ENCODE data around the gene GABARAP. TPM values are rescaled to one million over a fixed set of nuclear protein-coding genes. Genes with fewer than 3 reads are reported as not detected.
A peak's percentile ranks its signal among the peaks of the same experiment; 100 is the strongest.

Gene GABARAP
- total RNA-seq, 1 donor: 396 TPM

DNA sequence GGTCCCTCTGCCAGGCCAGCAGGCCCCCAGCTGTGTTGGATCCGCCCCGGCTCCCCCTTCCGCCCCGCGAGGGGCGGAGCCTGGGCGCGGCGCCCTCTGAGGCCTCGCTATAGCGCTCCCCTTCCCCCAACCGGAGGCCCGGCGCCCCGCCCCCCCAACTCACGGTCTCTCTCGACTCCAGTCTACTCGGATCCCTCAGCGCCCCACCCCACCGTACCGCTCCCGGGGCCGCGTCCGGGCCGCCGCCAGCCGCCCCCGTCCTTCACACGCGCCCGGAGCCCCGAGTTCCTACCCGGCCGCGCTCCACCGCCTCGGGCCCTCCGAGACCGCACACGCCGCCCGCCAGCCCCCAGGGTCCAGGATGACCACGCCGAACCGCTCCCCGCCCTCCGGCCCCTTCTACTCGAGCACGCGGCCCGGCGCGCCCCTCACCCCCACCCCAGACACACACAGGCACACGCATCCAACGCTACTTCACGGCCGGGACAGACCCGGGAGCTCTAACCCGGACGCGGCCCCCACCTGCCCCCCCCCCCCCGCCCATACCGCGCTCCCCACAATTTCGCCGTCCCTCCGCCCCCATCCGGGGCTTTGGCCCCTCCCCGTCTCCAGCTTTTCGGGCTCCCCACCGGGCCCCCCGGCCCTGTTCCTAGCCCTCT is 4.4 kb downstream of the GABARAP start:
- Histone ChIP-seq H3K4me3 (ENCODE audit: low read length) (peak overlapping the region; percentile 100), H3K4me1 (ENCODE audit: insufficient read depth, low read length) (peaks cover 63% of the 10 kb centered on the region)

DNA sequence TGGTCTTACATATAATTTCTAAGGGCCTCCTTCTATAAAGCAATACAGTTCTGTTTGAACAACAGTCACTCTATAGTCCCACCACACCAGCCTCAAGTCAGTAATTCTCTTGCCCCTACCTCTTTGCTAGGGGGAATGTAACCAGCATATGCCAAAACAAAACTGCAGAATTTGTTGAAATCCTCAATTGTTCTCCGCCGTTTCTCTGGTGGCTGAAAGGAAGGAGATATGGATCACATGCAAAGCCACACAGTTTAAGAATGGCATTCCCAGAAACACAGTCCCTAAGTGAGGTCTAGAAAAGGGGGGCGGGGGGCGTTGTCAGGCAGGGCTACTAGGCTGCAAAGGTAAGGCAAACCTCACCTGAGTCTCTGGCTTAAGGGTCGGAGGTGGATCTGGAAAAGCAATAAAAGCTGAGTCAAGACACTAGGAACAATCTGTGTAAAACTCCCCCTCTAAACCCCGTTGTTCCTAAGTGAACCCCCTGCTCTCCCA is 4.9 kb downstream of the GABARAP start:
- H3K4me3 ChIP-seq (ENCODE audit: low read length): peak overlapping the region; percentile 50
- H3K27me3 ChIP-seq (ENCODE audit: insufficient read depth, low read length): no peaks in the 10 kb centered on the region
- H3K4me1 ChIP-seq (ENCODE audit: insufficient read depth, low read length): peaks cover 68% of the 10 kb centered on the region
- no peaks in the 10 kb centered on the region for H3K9me3 ChIP-seq (ENCODE audit: low read depth, low read length)

More for the DNA sequence above, 4.4 kb downstream of the GABARAP start:
- Histone ChIP-seq H3K9me3 (ENCODE audit: low read depth, low read length) (no peaks in the 10 kb centered on the region), H3K27me3 (ENCODE audit: insufficient read depth, low read length) (no peaks in the 10 kb centered on the region)

DNA sequence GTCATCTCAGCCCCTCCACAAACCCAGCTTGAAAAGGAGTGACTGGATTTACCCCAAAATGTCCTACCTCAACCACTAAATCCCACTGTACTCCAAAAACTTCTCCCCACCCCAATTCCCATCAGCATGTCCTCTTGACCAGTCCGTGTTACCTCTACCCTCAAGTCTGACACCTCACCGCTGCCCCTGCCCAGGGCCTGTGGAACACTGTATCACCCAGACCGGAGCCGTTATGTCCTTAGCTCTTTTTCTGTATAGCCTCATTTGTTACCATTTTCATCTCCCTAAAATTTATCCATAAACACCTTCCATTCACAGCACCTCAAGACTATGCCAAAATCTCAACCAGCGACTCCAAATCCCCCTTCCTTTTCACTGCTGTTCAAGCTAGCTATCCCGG is 5.4 kb downstream of the GABARAP start:
- no peak overlapping the region for H3K4me3 ChIP-seq (ENCODE audit: low read length)
- H3K9me3 ChIP-seq (ENCODE audit: low read depth, low read length): no peaks in the 10 kb centered on the region
- H3K4me1 ChIP-seq (ENCODE audit: insufficient read depth, low read length): peaks cover 73% of the 10 kb centered on the region
- no peaks in the 10 kb centered on the region for H3K27me3 ChIP-seq (ENCODE audit: insufficient read depth, low read length)

DNA sequence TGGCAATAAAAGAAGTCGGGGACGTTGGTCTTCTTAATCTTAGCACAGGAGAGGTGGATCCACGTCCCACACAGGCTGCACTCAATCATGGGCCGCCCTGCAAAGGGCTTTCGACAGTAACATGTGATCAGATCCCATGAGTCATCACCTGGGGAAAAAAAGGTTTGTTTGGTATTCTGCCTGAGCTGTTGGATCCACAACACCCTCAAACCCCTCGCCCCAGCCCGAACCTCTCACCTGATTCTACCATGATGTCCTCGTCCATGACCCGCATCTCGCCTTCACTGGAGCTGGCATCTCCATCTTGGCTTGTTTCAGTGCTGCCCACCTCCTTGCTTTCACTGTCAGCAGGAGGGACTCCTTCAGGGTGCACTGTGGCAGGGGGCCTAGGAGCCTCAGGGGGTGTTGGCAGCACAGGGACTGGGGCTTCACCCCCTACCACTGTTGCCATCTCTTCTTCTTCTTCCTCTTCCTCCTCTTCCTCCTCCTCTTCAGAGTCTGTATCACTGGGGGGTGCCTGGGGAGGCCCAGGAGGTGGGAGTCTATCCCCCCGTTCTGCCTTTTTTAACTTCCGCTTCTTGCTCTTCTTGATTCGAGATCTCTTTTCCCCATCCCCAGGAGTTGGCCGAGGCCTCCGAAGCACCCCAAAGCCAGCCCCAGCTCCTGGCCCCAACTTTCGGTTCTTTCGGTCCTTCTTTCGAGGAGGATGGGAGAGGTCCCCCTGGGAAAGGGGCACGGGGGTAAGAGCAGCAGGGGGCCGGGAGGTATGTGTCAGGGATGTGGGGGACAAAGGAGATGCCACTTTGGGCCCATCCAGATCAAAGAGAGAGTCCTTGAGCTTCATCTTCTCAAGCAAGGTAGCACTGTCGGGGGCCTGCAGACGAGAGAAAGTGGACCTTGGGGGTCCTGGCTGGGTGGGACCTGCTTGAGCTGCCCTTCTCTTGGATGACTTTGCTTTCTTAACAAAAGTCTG is 6.3 kb downstream of the GABARAP start:
- Histone ChIP-seq H3K4me3 (ENCODE audit: low read length) (no peak overlapping the region), H3K9me3 (ENCODE audit: low read depth, low read length) (no peaks in the 10 kb centered on the region), H3K27me3 (ENCODE audit: insufficient read depth, low read length) (no peaks in the 10 kb centered on the region), H3K4me1 (ENCODE audit: insufficient read depth, low read length) (peaks cover 69% of the 10 kb centered on the region)

DNA sequence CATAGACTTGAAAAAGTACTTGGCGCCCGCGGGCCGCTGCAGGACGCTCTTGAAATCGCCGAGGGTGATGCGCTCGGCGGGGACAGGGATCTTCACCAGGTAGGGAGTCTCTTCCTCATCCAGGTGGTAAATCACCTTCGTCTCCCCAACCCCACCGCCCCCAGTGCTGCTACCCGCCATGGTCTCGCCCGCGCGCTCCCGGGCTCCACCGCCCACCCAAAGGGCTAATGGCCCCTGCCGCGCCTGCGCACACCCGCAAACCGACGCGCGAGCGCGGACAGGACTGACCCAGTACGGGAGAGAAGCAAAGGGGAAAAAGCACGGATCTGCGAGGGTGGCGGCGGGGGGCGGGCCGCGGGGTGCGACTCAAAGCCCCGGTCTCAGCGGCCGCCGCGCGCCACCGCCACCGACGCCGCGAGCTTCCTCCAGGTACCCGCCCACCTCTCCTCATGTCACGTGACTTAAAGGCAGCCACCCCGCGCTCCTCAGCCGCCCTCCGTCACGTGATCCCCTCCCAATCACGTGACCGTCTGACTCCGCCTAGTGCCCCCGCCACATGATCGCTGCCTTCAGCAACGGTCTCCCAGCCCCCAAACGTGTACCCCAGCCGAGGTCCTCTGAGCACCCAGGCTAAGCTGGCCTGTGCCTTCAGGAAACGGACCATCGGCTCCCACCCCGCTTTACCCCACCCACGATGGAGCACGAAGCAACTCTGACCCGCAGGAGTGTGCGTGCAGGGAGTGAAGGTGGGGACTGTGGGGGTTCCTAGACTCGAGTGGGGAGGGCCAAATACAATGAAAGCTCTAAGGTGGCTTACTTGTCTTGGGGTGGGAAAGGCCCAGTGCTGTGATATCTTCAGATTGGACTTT is 7.9 kb downstream of the GABARAP start, which contains the start of gene DVL2:
Gene DVL2 (minus strand): TSS at position 435 of the 869 bp plus-strand sequence. CDS start 255 bp downstream, at position 180.
- Histone ChIP-seq H3K4me3 (ENCODE audit: low read length) (peak within 1 kb of the TSS; percentile 82), H3K27me3 (ENCODE audit: insufficient read depth, low read length) (no peaks in the 10 kb centered on the region), H3K9me3 (ENCODE audit: low read depth, low read length) (no peaks in the 10 kb centered on the region), H3K4me1 (ENCODE audit: insufficient read depth, low read length) (peaks cover 55% of the 10 kb centered on the region)

DNA sequence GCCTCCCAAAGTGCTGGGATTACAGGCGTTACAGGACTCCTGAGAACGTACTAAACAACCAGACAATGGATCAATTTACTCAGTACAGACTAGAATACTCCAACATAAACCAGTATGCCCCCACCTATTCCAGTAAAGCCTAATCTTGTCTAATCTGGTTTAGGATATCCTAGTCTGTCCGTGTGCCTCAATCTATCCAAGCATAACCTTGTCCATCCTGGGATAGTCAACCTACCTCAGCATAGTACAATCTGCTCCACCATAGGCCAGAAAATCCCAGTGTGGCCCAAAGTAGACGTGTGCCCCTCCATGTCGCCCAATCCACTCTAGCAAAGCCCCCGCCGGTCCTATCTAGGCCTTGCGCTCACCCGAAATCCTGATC is 8.6 kb downstream of the GABARAP start:
- Histone ChIP-seq H3K27me3 (ENCODE audit: insufficient read depth, low read length) (no peaks in the 10 kb centered on the region), H3K4me1 (ENCODE audit: insufficient read depth, low read length) (peaks cover 55% of the 10 kb centered on the region), H3K9me3 (ENCODE audit: low read depth, low read length) (no peaks in the 10 kb centered on the region), H3K4me3 (ENCODE audit: low read length) (peak overlapping the region; percentile 82)

DNA sequence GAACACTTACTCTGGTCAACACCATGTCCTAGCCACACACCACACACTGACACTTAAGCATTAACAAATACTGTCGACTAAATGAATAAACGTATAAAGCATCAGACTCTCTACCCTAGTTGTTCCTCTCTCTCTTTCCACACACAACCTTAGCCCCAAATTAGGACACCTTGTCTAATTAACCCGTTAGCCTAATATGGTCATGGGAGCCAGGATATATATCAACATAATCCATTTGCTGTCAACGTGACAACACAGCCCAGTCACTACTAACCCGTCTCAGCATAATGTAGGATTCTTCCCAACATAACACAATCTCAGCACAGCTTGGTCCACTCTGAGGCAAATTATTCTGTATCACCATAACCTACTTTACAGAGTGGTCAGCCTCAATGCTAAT is 10.1 kb downstream of the GABARAP start:
- Histone ChIP-seq H3K4me1 (ENCODE audit: insufficient read depth, low read length) (peaks cover 50% of the 10 kb centered on the region), H3K27me3 (ENCODE audit: insufficient read depth, low read length) (no peaks in the 10 kb centered on the region), H3K4me3 (ENCODE audit: low read length) (no peak overlapping the region), H3K9me3 (ENCODE audit: low read depth, low read length) (no peaks in the 10 kb centered on the region)

DNA sequence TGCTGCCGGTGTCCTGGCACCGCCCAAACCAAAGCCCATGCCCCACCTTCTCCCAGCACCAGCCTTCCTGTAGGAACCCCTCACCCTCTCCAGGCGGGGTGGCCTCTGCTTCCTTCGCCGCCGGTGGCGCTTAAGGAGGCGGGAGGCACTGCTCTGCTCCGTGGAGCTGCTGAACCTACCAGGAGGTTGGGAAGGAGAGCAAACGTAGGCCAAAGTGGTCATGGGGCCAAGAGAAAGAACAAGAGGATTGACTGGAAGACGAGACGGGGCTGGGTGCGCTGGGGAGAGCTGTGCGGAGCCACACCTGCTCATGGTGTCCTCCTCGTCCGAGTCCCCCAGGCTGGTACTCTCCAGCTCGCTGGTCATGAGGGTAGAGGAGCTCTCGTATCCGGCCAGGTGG is 12.7 kb downstream of the GABARAP start:
- Histone ChIP-seq H3K4me1 (ENCODE audit: insufficient read depth, low read length) (peaks cover 26% of the 10 kb centered on the region), H3K9me3 (ENCODE audit: low read depth, low read length) (no peaks in the 10 kb centered on the region), H3K4me3 (ENCODE audit: low read length) (no peak overlapping the region), H3K27me3 (ENCODE audit: insufficient read depth, low read length) (no peaks in the 10 kb centered on the region)

DNA sequence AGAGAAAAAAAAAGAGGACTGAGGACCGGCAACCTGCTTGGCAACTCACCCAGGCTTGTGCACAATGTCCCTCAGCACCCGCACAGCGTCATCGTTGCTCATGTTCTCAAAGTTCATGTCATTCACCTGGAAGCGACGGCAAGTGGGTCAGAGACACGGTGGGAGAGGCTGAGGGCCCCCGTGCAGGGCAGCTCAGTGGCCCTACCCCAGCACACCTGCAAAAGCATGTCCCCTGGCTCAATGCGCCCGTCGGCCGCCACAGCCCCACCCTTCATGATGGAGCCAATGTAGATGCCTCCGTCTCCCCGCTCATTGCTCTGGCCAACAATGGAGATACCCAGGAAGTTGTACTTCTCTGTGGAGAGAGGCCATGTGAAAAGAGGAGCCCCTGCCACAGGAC is 13.3 kb downstream of the GABARAP start:
- Histone ChIP-seq H3K4me1 (ENCODE audit: insufficient read depth, low read length) (peaks cover 25% of the 10 kb centered on the region), H3K9me3 (ENCODE audit: low read depth, low read length) (no peaks in the 10 kb centered on the region), H3K4me3 (ENCODE audit: low read length) (no peak overlapping the region), H3K27me3 (ENCODE audit: insufficient read depth, low read length) (no peaks in the 10 kb centered on the region)

DNA sequence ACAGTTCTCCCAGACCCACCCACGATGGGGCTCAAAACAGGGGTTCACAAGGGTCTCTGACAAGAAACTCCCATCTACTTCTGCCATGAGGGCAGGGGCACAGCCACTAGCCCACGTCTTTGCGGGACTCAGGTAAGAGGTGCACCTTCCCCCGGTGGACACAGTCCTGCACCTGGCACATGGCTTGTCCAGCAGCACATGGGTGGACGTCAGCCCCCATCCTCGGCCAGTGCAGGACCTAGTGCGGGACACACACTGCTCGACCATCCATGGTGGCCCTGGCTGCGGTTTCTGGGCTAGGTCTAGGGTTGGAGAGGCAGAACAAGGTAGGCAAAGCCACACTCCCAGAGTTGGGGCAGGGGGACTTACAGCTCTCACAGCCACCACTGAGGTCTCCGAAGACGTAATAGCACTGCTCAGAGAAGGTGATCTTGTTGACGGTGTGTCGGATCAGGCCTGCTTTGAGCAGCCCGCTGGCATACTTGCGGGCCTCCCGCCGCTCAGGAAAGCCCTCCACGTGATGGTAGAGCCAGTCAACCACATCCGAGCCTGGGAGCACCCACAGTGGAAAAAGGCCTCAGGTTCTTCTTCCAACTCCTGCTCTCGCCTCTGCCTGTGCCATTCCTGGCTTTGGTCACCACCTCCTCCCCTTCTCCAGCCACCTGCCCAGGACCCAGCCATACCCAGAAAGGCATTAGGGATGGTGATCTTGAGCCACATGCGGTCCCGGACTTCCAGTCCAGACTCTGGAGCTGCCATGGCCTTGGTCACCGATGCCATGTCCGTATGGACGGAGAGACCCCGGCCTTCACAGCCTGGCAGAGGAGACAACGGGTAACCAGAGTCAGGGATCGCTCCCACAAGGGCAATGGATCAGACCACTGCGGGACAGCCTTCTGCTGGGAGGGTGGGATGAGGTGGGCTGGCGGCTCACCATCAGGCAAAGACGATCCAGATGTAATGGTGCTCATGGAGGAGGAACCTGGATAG is 15.2 kb downstream of the GABARAP start:
- H3K27me3 ChIP-seq (ENCODE audit: insufficient read depth, low read length): no peaks in the 10 kb centered on the region
- no peaks in the 10 kb centered on the region for H3K9me3 ChIP-seq (ENCODE audit: low read depth, low read length)
- H3K4me3 ChIP-seq (ENCODE audit: low read length): no peak overlapping the region
- peaks cover 6% of the 10 kb centered on the region for H3K4me1 ChIP-seq (ENCODE audit: insufficient read depth, low read length)

DNA sequence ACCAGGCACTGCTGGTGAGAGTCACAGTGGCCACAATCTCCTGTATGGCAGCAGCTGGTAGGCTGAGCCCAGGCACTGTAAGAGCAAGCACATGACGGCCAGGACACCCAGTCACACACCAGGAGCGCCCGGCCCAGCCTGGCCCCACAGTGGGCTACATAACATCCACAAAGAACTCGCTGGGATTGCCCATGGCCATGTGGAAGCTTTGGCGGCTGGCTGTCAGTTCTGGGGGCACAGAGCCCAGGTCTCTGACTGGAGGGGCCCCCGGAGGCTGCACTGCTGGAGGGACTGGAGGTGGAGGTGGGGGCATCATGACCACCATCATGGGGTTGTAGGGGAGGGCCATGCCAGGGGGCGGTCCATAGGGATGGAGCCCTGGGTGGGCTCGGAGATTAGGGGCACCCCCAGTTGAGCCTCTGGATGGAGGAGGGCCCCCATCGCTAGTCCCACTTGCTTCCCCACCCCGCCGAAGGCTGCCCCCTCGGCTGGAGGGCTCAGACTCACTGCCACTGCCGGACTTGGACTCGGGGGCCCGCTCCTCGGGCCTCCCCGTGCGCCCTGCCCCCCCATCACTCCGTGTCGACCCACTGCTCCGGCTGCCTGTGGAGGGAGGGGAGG is 16.4 kb downstream of the GABARAP start:
- no peaks in the 10 kb centered on the region for H3K9me3 ChIP-seq (ENCODE audit: low read depth, low read length)
- peaks cover 4% of the 10 kb centered on the region for H3K4me1 ChIP-seq (ENCODE audit: insufficient read depth, low read length)
- H3K4me3 ChIP-seq (ENCODE audit: low read length): no peak overlapping the region
- H3K27me3 ChIP-seq (ENCODE audit: insufficient read depth, low read length): no peaks in the 10 kb centered on the region

DNA sequence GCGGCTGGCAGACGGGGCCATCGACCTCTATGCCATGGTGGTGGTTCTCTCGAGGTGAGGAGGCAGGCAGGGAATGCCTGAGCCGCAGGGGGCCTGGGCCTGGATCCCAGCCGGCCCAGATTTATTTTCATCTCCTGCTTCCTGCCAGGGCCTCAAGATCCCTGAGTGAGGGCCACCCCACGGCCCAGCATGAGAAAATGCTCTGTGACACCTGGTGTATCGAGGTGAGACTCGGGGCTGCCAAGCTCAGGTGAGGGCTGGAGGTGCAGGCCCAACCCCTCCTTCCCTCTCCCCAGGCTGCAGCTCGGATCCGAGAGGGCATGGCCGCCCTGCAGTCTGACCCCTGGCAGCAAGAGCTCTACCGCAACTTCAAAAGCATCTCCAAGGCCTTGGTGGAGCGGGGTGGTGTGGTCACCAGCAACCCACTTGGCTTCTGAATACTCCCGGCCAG is 17.6 kb downstream of the GABARAP start:
- no peaks in the 10 kb centered on the region for H3K9me3 ChIP-seq (ENCODE audit: low read depth, low read length)
- H3K27me3 ChIP-seq (ENCODE audit: insufficient read depth, low read length): no peaks in the 10 kb centered on the region
- peaks cover 13% of the 10 kb centered on the region for H3K4me1 ChIP-seq (ENCODE audit: insufficient read depth, low read length)
- H3K4me3 ChIP-seq (ENCODE audit: low read length): no peak overlapping the region

DNA sequence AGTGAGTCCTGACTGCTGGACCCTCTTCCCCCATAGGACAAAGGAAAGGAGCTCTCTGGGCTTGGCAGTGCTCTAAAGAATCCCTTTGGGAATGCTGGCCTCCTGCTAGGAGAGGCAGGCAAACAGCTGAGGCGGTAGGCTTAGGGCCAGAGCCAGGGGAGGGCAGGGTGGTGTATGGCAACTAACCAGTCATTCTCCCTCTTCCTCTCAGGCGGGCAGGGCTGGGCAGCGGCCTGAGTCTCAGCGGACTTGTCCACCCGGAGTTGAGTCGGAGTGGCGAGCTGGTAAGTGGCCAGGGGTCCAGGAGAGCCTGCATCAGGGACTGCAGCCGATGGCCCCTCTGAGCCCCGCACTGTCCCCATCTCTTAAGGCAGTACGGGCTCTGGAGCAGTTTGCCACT is 18.1 kb downstream of the GABARAP start:
- Histone ChIP-seq H3K9me3 (ENCODE audit: low read depth, low read length) (no peaks in the 10 kb centered on the region), H3K4me1 (ENCODE audit: insufficient read depth, low read length) (peaks cover 18% of the 10 kb centered on the region), H3K27me3 (ENCODE audit: insufficient read depth, low read length) (no peaks in the 10 kb centered on the region), H3K4me3 (ENCODE audit: low read length) (no peak overlapping the region)
